ENCODE results near the gene SLC22A23.

Gene SLC22A23

GRCh38 chr6:3368685-3369084 is 88.2 kb downstream of the SLC22A23 start:
- DNase-seq, result no peak

- no peak for DNase-seq
Observed at GRCh38 chr6:3367630-3368029, 89.2 kb downstream of the SLC22A23 start.

GRCh38 chr6:3366596-3367413 is 90.0 kb downstream of the SLC22A23 start:
- DNase-seq, result no peak

GRCh38 chr6:3364391-3364790 is 92.5 kb downstream of the SLC22A23 start:
- no peak for DNase-seq

- DNase-seq, result no peak
Observed at GRCh38 chr6:3363296-3364025, 93.4 kb downstream of the SLC22A23 start.

GRCh38 chr6:3361312-3362037 is 95.4 kb downstream of the SLC22A23 start:
- DNase-seq, result no peak

- no peak for DNase-seq
Observed at GRCh38 chr6:3360727-3361045, 96.2 kb downstream of the SLC22A23 start.

GRCh38 chr6:3359973-3360726 is 96.7 kb downstream of the SLC22A23 start:
- no peak for DNase-seq

- DNase-seq, result no peak
Observed at GRCh38 chr6:3359101-3359752, 97.6 kb downstream of the SLC22A23 start.

GRCh38 chr6:3358413-3359100 is 98.3 kb downstream of the SLC22A23 start:
- DNase-seq, result no peak

- no peak for DNase-seq
Observed at GRCh38 chr6:3357678-3358077, 99.2 kb downstream of the SLC22A23 start.

- peak; percentile 12 for DNase-seq
Observed at GRCh38 chr6:3356824-3357420, 99.9 kb downstream of the SLC22A23 start.

GRCh38 chr6:3356056-3356823 is 100.6 kb downstream of the SLC22A23 start:
- peak; percentile 18 for DNase-seq

GRCh38 chr6:3355358-3356055 is 101.3 kb downstream of the SLC22A23 start:
- no peak for DNase-seq

GRCh38 chr6:3355011-3355357 is 101.9 kb downstream of the SLC22A23 start:
- no peak for DNase-seq

- no peak for DNase-seq
Observed at GRCh38 chr6:3353939-3354338, 102.9 kb downstream of the SLC22A23 start.

- no peak for DNase-seq
Observed at GRCh38 chr6:3353213-3353903, 103.5 kb downstream of the SLC22A23 start.

- DNase-seq, result no peak
Observed at GRCh38 chr6:3352678-3353077, 104.2 kb downstream of the SLC22A23 start.

- no peak for DNase-seq
Observed at GRCh38 chr6:3351829-3352524, 104.9 kb downstream of the SLC22A23 start.

Measured in NCI-H748 treated with DMSO at 0.1 percent for 48 hours (cell line).